Measurements from ENCODE around the gene CCDC38. TPM values are rescaled to one million over a fixed set of nuclear protein-coding genes. Genes with fewer than 3 reads are reported as not detected.

The CCDC38 gene
- total RNA-seq, 1 experiment from 2014 or later: not detected

- H3K27me3 ChIP-seq (replicated peaks; ENCODE audit: control insufficient read depth, insufficient read depth, low read length): no peaks in the 10 kb centered on the region
- H3K4me3 ChIP-seq (ENCODE audit: low read depth, low read length): no peak overlapping the region
- BruUV-seq (replicated peaks): no TSS peak
- H3K9me3 ChIP-seq: no peaks in the 10 kb centered on the region
- H3K4me1 Mint-ChIP-seq (ENCODE audit: low read depth, unreplicated experiment): no peaks in the 10 kb centered on the region
- H3K36me3 ChIP-seq (ENCODE audit: control insufficient read depth, insufficient read depth, low read length): no peaks in the 10 kb centered on the region
- H3K9me3 Mint-ChIP-seq (ENCODE audit: unreplicated experiment): no peaks in the 10 kb centered on the region
- no peaks in the 10 kb centered on the region for H3K4me1 ChIP-seq
- intact Hi-C loops (cut with micrococcal nuclease; ENCODE audit: unreplicated experiment): no loop called here
- no peak for TF ChIP-seq CTCF (IDR thresholded peaks at IDR 0.05; ENCODE audit: insufficient read depth in 1 of 2, low read depth in 1 of 2, low read length in 1 of 2, severe bottlenecking in 1 of 2, unreplicated experiment in 1 of 2)
- ChIA-PET POLR2A (interaction anchor here (0.6 kb wide), 1 partner anchor 14 kb away, joined by 3 read pairs; the partner anchor contains the start of gene HAL), CTCF (no interaction called here)
- no peaks in the 10 kb centered on the region for H3K27me3 Mint-ChIP-seq (ENCODE audit: insufficient read depth, unreplicated experiment)
- DNase-seq: no peak
- H3K4me3 Mint-ChIP-seq (ENCODE audit: unreplicated experiment): no peak overlapping the region
- no peaks in the 10 kb centered on the region for H3K36me3 Mint-ChIP-seq (ENCODE audit: insufficient read depth, unreplicated experiment)
- H3K27ac Mint-ChIP-seq (ENCODE audit: unreplicated experiment): no peak overlapping the region
These were observed 40.2 kb upstream of the CCDC38 start for GRCh38 chr12:95982602-95983001.

GRCh38 chr12:95980437-95980836 is 38.0 kb upstream of the CCDC38 start:
- H3K36me3 ChIP-seq (ENCODE audit: control insufficient read depth, insufficient read depth, low read length): no peaks in the 10 kb centered on the region
- DNase-seq: no peak
- H3K9me3 ChIP-seq: no peaks in the 10 kb centered on the region
- CTCF ChIA-PET: no interaction called here
- H3K4me3 Mint-ChIP-seq (ENCODE audit: unreplicated experiment): no peak overlapping the region
- no peak overlapping the region for H3K4me3 ChIP-seq (ENCODE audit: low read depth, low read length)
- no peaks in the 10 kb centered on the region for H3K4me1 Mint-ChIP-seq (ENCODE audit: low read depth, unreplicated experiment)
- no peak overlapping the region for H3K27ac Mint-ChIP-seq (ENCODE audit: unreplicated experiment)
- H3K27me3 ChIP-seq (replicated peaks; ENCODE audit: control insufficient read depth, insufficient read depth, low read length): no peaks in the 10 kb centered on the region
- TF ChIP-seq CTCF (IDR thresholded peaks at IDR 0.05; ENCODE audit: insufficient read depth in 1 of 2, low read depth in 1 of 2, low read length in 1 of 2, severe bottlenecking in 1 of 2, unreplicated experiment in 1 of 2): no peak
- intact Hi-C loops (cut with micrococcal nuclease; ENCODE audit: unreplicated experiment): no loop called here
- H3K27me3 Mint-ChIP-seq (ENCODE audit: insufficient read depth, unreplicated experiment): no peaks in the 10 kb centered on the region
- no peaks in the 10 kb centered on the region for H3K36me3 Mint-ChIP-seq (ENCODE audit: insufficient read depth, unreplicated experiment)
- POLR2A ChIA-PET: no interaction called here
- peaks cover 6% of the 10 kb centered on the region; the same call in 1 of the 2 replicates for H3K4me1 ChIP-seq
- BruUV-seq (replicated peaks): no TSS peak
- no peaks in the 10 kb centered on the region for H3K9me3 Mint-ChIP-seq (ENCODE audit: unreplicated experiment)

GRCh38 chr12:95978774-95979173 is 36.4 kb upstream of the CCDC38 start:
- Histone ChIP-seq H3K4me3 (ENCODE audit: low read depth, low read length) (no peak overlapping the region), H3K36me3 (ENCODE audit: control insufficient read depth, insufficient read depth, low read length) (no peaks in the 10 kb centered on the region), H3K4me1 (peaks cover 18% of the 10 kb centered on the region), H3K9me3 (no peaks in the 10 kb centered on the region), H3K27me3 (replicated peaks; ENCODE audit: control insufficient read depth, insufficient read depth, low read length) (no peaks in the 10 kb centered on the region)
- ChIA-PET CTCF (no interaction called here), POLR2A (no interaction called here)
- Mint-ChIP-seq H3K4me1 (ENCODE audit: low read depth, unreplicated experiment) (no peaks in the 10 kb centered on the region), H3K4me3 (ENCODE audit: unreplicated experiment) (no peak overlapping the region), H3K36me3 (ENCODE audit: insufficient read depth, unreplicated experiment) (no peaks in the 10 kb centered on the region), H3K9me3 (ENCODE audit: unreplicated experiment) (no peaks in the 10 kb centered on the region), H3K27me3 (ENCODE audit: insufficient read depth, unreplicated experiment) (no peaks in the 10 kb centered on the region), H3K27ac (ENCODE audit: unreplicated experiment) (no peak overlapping the region)
- DNase-seq: no peak
- no peak for TF ChIP-seq CTCF (IDR thresholded peaks at IDR 0.05; ENCODE audit: insufficient read depth in 1 of 2, low read depth in 1 of 2, low read length in 1 of 2, severe bottlenecking in 1 of 2, unreplicated experiment in 1 of 2)
- no TSS peak for BruUV-seq (replicated peaks)
- intact Hi-C loops (cut with micrococcal nuclease; ENCODE audit: unreplicated experiment): no loop called here
